ENCODE data around the gene MACROH2A1.

MACROH2A1 gene

GRCh38 chr5:135318924-135319323 lies 80.1 kb downstream of the MACROH2A1 start:
- Histone ChIP-seq H3K4me2 (ENCODE audit: low read length) (no peak overlapping the region), H4K20me1 (ENCODE audit: control insufficient read depth, insufficient read depth, low read depth, low read length) (no peaks in the 10 kb centered on the region), H3K27ac (ENCODE audit: low read depth, low read length) (no peak overlapping the region), H3K36me3 (ENCODE audit: control insufficient read depth, low read length) (no peaks in the 10 kb centered on the region), H3K27me3 (ENCODE audit: control insufficient read depth, low read length) (no peaks in the 10 kb centered on the region), H3K9me3 (ENCODE audit: control insufficient read depth, insufficient read depth, low read length) (no peaks in the 10 kb centered on the region), H3K4me3 (ENCODE audit: low read length) (no peak overlapping the region), H3K4me1 (ENCODE audit: control insufficient read depth, low read length) (no peaks in the 10 kb centered on the region), H3K9me2 (replicated peaks; ENCODE audit: control insufficient read depth, low read length) (no peaks in the 10 kb centered on the region), H3K79me2 (ENCODE audit: control insufficient read depth, low read length) (no peaks in the 10 kb centered on the region), H3F3A (ENCODE audit: control insufficient read depth, insufficient read depth) (no peaks in the 10 kb centered on the region)
- TF ChIP-seq CTCF (IDR thresholded peaks at IDR 0.05; ENCODE audit: low read depth, low read length, poor library complexity, severe bottlenecking): no peak
- no peak for TF ChIP-seq EZH2phosphoT487 (IDR thresholded peaks at IDR 0.05; ENCODE audit: borderline replicate concordance, low read length)

GRCh38 chr5:135318037-135318436 lies 81.0 kb downstream of the MACROH2A1 start:
- TF ChIP-seq EZH2phosphoT487 (IDR thresholded peaks at IDR 0.05; ENCODE audit: borderline replicate concordance, low read length): no peak
- no peak for TF ChIP-seq CTCF (IDR thresholded peaks at IDR 0.05; ENCODE audit: low read depth, low read length, poor library complexity, severe bottlenecking)
- Histone ChIP-seq H3K9me2 (replicated peaks; ENCODE audit: control insufficient read depth, low read length) (no peaks in the 10 kb centered on the region), H3K36me3 (ENCODE audit: control insufficient read depth, low read length) (no peaks in the 10 kb centered on the region), H3K4me3 (ENCODE audit: low read length) (no peak overlapping the region), H3F3A (ENCODE audit: control insufficient read depth, insufficient read depth) (no peaks in the 10 kb centered on the region), H3K27ac (ENCODE audit: low read depth, low read length) (no peak overlapping the region), H4K20me1 (ENCODE audit: control insufficient read depth, insufficient read depth, low read depth, low read length) (no peaks in the 10 kb centered on the region), H3K4me2 (ENCODE audit: low read length) (no peak overlapping the region), H3K27me3 (ENCODE audit: control insufficient read depth, low read length) (no peaks in the 10 kb centered on the region), H3K4me1 (ENCODE audit: control insufficient read depth, low read length) (no peaks in the 10 kb centered on the region), H3K9me3 (ENCODE audit: control insufficient read depth, insufficient read depth, low read length) (no peaks in the 10 kb centered on the region), H3K79me2 (ENCODE audit: control insufficient read depth, low read length) (no peaks in the 10 kb centered on the region)

- no peak overlapping the region for H3K4me2 ChIP-seq (ENCODE audit: low read length)
- no peaks in the 10 kb centered on the region for H3K36me3 ChIP-seq (ENCODE audit: control insufficient read depth, low read length)
- no peaks in the 10 kb centered on the region for H4K20me1 ChIP-seq (ENCODE audit: control insufficient read depth, insufficient read depth, low read depth, low read length)
- H3K27me3 ChIP-seq (ENCODE audit: control insufficient read depth, low read length): no peaks in the 10 kb centered on the region
- H3K79me2 ChIP-seq (ENCODE audit: control insufficient read depth, low read length): no peaks in the 10 kb centered on the region
- no peak overlapping the region for H3K4me3 ChIP-seq (ENCODE audit: low read length)
- H3K9me3 ChIP-seq (ENCODE audit: control insufficient read depth, insufficient read depth, low read length): no peaks in the 10 kb centered on the region
- no peaks in the 10 kb centered on the region for H3K4me1 ChIP-seq (ENCODE audit: control insufficient read depth, low read length)
- no peaks in the 10 kb centered on the region for H3K9me2 ChIP-seq (replicated peaks; ENCODE audit: control insufficient read depth, low read length)
- no peaks in the 10 kb centered on the region for H3F3A ChIP-seq (ENCODE audit: control insufficient read depth, insufficient read depth)
- TF ChIP-seq EZH2phosphoT487 (IDR thresholded peaks at IDR 0.05; ENCODE audit: borderline replicate concordance, low read length): no peak
- no peak for TF ChIP-seq CTCF (IDR thresholded peaks at IDR 0.05; ENCODE audit: low read depth, low read length, poor library complexity, severe bottlenecking)
- H3K27ac ChIP-seq (ENCODE audit: low read depth, low read length): no peak overlapping the region
These were observed 81.7 kb downstream of the MACROH2A1 start for GRCh38 chr5:135317286-135317685.

GRCh38 chr5:135315386-135315785 lies 83.6 kb downstream of the MACROH2A1 start:
- Histone ChIP-seq H3K4me3 (ENCODE audit: low read length) (no peak overlapping the region), H3K9me2 (replicated peaks; ENCODE audit: control insufficient read depth, low read length) (no peaks in the 10 kb centered on the region), H3K4me2 (ENCODE audit: low read length) (no peak overlapping the region), H3K27ac (ENCODE audit: low read depth, low read length) (no peak overlapping the region), H3F3A (ENCODE audit: control insufficient read depth, insufficient read depth) (no peaks in the 10 kb centered on the region), H4K20me1 (ENCODE audit: control insufficient read depth, insufficient read depth, low read depth, low read length) (no peaks in the 10 kb centered on the region), H3K27me3 (ENCODE audit: control insufficient read depth, low read length) (no peaks in the 10 kb centered on the region), H3K9me3 (ENCODE audit: control insufficient read depth, insufficient read depth, low read length) (no peaks in the 10 kb centered on the region), H3K36me3 (ENCODE audit: control insufficient read depth, low read length) (no peaks in the 10 kb centered on the region), H3K4me1 (ENCODE audit: control insufficient read depth, low read length) (no peaks in the 10 kb centered on the region), H3K79me2 (ENCODE audit: control insufficient read depth, low read length) (no peaks in the 10 kb centered on the region)
- TF ChIP-seq EZH2phosphoT487 (IDR thresholded peaks at IDR 0.05; ENCODE audit: borderline replicate concordance, low read length) (no peak), CTCF (IDR thresholded peaks at IDR 0.05; ENCODE audit: low read depth, low read length, poor library complexity, severe bottlenecking) (no peak)
